ENCODE results near the gene OAF.

DNA sequence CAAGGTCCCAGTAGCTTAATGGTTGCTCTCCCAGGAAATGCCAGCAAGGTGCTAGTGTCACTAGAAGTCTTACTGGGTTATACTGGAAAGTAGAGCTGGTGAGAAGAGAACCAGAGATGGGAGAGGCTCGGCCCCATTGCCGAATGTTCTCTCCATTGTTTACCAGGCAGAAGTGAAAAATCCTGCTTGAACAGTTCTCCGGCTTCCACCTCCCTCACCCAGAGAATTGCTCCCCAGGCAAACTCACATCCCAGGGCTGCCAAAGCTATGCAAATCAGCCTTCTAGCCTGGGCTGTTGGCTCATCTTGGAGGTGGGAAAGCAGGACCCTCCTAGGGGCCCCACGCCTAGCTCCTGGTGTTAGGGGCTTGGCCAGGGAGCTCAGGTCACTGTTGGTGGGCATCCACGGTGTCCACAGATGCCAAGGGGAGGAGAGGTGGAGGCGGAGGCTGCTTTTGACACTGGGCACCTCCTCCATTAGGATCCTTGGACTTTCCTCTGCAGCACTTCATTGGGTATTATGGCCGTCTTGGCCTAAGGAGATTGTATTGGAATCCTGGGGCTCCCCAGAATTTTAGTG, 49.2 kb downstream of the OAF start:
- TF ChIP-seq, protein P1, sequence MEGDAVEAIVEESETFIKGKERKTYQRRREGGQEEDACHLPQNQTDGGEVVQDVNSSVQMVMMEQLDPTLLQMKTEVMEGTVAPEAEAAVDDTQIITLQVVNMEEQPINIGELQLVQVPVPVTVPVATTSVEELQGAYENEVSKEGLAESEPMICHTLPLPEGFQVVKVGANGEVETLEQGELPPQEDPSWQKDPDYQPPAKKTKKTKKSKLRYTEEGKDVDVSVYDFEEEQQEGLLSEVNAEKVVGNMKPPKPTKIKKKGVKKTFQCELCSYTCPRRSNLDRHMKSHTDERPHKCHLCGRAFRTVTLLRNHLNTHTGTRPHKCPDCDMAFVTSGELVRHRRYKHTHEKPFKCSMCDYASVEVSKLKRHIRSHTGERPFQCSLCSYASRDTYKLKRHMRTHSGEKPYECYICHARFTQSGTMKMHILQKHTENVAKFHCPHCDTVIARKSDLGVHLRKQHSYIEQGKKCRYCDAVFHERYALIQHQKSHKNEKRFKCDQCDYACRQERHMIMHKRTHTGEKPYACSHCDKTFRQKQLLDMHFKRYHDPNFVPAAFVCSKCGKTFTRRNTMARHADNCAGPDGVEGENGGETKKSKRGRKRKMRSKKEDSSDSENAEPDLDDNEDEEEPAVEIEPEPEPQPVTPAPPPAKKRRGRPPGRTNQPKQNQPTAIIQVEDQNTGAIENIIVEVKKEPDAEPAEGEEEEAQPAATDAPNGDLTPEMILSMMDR (conservative IDR thresholded peaks at IDR 0.05; ENCODE audit: low read depth, low read length): no peak
- TF ChIP-seq EZH2 (IDR thresholded peaks at IDR 0.05; ENCODE audit: low read length, unreplicated experiment): no peak
